Skeletal muscle cell (primary cell): Measurements from ENCODE around the gene PREX1.

ENCODE experiments used
- DNase-seq: peaks from one replicate; pipeline ENCODE4 v3.0.0-alpha.2; 2010; ENCODE audit warnings: low read depth
- H3K4me3 ChIP-seq: 2 replicates; pipeline ENCODE4 v1.5.1; 2011; ENCODE audit warnings: low read depth, mild to moderate bottlenecking, control low read depth, low read length, moderate library complexity

Gene PREX1

DNA sequence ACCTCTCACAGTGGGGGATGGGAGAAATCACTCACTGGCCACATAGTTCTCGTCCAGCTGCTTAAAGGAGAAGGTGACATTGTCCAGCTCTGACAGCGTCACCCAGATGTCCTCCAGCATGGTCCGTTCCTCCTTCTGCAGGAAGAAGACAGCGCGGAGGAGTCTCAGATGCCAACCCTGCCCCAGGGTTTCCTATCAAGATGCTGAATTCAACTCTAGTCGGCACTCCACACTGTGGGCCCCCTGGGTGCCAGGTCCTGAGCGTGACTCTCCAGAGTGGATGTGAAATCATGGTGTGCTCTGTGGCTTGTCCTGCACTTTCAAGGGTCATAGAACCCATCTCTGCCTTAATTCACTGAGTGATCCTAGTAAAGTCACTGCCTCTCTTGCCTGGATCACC lies 193.2 kb downstream of the PREX1 start:
- DNase-seq = no peak
- H3K4me3 ChIP-seq = no peak overlapping the region

DNA sequence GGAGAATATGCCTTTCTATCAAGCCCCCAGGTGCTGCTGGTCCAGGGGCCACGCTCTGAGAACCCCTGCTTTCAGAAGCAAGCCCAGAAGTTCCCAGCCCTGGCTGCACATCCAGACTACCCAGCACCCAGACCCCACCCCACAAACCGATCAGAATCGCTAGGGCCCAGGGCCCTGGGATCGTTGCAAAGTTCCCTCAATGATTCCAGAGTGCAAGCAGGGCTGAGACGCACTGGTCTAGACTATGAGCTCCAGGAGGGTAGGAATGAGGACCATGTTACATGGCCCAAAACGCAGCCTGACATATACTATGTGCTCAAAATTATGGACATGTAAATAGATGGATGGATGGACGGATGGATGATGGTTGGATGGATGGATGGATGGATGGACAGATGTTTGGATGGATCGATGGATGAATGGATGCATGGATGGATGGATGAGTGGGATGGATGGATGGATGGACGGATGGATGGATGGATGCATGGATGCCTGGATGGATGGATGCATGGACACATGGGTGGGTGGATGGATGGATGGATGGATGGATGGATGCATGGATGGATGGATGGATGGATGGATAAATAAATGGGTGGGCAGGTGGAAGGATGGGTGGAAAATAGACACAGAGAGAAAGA lies 194.1 kb downstream of the PREX1 start:
- no peak overlapping the region for H3K4me3 ChIP-seq
- DNase-seq = no peak

DNA sequence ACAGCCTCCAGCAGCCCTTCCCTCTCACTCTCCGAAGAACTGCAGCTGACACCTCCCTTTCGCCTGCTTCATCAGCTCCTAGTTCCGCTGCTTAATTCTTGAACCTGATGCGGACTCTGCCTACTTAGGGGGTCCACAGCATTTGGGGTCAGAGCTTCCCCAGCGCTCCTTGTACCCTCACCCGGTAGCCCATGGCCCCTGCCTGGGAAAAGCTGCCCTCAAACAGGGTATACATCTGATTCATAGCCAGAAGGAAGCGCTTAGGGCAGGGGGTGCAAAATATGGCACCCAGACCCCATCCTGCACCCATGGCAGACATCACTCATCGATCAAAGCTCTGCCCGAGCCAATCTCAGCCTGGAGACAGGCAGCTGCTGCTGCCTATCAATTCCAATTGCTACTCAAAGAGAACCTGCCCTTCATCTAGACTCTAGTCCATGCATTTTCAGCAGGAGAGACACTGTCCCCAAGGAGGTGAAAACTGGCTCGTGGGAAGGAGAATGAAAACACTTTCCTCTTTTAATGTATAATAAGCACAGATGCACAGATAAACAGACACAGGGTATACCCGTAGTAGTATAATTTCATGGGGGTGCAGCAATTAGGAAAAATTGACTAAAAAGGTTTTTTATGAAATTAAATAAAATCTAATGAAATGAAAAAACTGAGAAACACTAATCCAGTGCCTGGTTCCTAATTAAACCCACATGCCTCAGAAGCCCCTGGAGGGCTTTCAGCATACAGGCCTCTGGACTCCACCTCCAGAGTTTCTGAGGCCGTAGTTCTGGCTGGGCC lies 194.8 kb downstream of the PREX1 start:
- H3K4me3 ChIP-seq = no peak overlapping the region
- no peak for DNase-seq

DNA sequence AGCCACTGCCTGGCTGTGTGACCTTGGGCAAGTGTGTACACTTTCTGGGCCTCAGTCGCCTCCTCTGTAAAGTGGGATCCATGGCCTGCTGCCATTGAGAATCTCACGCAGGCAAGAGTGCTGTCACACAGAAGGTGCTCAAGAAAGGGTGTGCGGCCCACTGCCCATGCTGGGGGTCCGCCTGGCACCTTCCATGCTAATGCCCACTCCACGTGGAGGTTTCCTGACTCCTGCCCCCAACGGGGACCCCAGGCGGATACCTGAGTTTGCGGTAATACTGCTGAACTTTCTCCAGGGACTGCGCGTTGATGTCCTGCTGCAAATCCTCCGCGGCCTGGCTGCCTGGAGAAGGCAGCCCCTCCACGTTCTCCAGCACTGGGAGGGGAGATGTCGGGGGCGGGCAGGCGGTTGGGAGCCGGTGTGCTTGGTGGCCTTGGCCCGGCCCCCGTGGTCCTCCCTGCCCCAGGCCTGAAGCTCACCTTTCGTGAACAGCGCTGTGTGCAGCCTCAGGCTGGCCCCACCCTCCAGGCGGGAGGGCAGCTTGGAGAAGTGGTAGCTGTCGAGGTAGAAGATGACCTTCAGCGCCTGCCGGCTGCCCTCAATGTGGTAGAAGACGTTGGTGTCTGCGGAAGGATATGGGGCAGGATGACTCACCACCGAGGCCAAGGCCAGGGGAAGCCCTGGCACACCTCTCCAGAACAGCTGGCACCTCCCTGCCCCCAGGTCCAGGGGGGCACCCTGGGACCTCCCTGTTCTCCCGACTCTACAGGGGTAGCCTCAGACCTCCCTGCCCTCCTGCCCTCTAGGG lies 195.6 kb downstream of the PREX1 start:
- DNase-seq = no peak

DNA sequence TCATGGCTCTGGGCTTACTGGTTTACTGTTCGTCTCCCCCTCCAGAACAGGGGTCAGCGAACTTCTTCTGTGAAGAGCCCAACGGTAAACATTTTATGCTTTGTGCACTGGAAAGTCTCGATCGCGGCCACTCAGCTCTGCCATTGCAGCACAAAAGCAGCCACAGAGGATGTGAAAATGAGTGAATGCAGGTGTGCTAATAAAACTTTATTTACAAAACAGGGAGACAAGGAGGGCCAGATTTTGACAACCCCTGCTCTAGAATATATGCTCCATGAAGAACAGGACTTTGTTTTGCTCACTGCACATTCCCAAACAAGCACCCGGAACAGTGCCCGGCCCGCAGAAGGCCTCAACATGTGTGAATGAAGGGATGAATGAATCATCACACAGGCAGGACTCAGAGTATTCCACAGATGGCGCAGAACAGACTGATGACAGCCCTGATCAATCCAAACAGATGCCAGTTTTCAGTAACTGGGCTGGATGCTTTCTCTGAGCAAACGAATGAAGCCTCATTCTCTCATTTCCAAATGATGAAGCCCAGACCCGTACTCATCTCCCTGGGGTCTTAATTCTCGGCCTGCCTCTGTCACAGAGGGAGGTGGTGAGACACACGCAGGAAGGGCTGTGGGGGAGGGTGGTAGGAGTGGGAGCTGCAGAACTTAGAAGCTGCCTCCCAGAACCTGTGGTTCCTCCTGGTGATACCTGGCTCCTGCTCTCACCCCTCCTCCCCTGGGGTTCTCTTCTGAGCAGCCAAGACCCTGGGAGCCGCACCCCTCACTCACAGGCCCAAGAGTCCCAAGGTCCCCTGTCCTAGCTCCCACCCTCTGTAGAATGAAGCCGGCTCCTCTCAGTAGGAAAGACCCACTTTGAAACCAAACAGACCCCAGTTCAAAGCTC lies 196.4 kb downstream of the PREX1 start:
- DNase-seq = no peak
- no peak overlapping the region for H3K4me3 ChIP-seq

More for the DNA sequence above, 195.6 kb downstream of the PREX1 start:
- no peak overlapping the region for H3K4me3 ChIP-seq

DNA sequence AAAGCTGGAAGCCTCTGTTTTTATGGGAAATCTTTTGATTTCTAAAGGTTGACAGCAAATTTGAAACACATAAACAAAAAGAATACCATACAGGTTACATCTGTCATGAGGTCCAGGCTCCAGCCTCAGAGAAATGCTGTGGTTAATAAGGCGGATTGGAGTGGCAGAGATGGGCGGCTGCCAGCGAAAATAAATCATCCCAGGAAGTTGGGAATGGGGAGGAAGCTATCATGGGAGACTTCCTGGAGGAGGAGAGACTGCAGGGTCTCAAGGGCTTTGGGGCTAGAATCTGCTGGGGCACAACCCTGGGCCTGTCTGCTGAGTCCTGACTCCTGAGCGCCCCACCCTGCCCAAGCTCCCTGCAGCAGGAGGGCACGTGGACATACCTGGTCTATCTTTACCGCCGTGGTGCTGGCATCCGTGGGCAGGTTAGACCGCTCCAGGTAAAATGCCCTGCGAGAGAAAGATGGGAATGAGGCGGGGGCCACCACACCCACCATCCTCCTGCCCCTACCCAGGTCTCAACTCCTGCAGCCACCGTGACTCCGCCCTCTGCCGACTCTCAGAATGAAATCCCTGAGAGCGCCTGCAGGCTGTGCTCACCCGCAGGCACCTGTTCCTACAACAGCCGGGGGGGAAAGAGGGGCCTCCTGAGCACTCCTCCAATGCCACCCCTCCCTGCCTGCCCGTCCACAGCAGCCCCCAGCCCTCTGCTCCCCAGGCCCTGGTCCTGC lies 197.3 kb downstream of the PREX1 start:
- no peak for DNase-seq
- H3K4me3 ChIP-seq = no peak overlapping the region

DNA sequence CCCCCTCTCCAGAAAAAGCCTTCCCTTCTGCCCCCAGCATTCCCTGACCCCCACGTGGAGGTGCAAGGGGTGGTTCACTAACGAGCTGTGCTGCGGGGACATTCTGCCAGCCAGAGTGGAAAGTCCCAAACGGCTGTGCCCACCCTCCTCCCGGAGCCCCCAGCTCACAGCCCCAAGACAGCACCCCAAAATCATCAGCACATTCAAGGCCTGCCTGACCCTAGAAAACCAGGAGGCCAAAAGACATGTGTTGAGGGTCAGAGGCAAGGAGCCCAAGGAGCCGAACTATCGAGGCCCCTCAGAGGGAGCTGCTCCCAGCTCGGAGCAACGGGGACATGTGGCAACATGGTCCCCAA lies 197.9 kb downstream of the PREX1 start:
- no peak for DNase-seq
- H3K4me3 ChIP-seq = no peak overlapping the region

DNA sequence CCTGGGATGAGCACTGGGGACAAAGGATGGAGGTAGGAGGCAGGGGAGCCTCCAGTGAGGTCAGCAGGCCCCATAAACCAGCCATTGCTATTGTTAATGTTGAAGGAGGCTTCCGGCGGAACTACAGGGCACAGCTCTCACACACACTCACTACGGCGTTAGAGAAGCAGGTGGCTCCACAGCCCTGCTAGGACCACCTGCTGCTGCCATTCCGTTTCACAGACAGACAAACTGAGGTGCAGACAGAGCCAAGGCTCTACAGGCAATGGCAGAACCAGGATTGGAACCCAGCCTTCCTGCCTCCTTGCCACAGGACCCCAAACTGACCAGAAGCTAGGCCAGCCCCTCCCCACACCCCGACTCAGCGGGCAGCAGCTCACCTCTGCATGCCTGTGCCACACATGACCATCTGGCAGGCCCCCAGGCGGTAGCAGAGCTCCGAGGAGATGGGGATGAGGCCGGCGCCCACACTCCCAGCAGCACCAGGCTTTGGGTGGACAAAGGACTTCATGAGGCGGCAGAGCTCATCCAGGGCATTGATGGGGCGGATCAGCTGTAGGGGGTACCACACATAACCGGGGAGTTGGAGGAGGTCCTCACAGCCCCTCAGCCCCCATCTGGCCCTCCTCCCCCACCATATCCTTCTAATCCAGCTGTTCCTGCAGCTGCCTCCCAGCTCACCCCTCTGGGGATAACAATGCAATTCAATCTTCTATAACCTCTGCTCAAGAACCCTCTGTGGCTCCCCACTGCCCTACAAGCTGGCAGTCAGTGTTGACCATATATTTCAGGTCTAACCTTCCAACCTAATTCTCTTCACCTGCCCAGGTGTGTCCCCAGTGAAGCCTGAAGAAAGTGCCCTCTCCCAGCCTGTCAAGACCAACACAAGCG lies 198.5 kb downstream of the PREX1 start:
- no peak for DNase-seq
- no peak overlapping the region for H3K4me3 ChIP-seq

DNA sequence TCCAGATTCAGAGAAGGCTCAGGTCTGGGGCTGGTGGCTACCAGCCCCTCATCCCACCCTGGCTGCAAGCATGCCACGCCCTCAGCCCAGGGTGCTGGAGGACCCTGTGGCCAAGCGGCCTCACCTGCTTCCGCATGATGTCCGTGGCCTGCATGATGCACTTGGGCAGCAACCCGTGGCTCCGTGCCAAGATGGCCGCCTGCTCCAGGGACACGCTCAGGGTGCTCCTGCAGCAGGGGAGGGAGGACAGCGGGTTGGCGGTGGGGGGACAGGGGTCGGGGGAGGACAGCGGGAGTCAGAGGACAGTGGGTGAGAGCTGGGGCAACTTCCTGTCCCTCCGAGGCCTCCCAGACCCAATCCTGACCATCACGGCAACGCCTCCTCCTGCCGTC lies 200.1 kb downstream of the PREX1 start:
- no peak for DNase-seq
- H3K4me3 ChIP-seq = no peak overlapping the region

DNA sequence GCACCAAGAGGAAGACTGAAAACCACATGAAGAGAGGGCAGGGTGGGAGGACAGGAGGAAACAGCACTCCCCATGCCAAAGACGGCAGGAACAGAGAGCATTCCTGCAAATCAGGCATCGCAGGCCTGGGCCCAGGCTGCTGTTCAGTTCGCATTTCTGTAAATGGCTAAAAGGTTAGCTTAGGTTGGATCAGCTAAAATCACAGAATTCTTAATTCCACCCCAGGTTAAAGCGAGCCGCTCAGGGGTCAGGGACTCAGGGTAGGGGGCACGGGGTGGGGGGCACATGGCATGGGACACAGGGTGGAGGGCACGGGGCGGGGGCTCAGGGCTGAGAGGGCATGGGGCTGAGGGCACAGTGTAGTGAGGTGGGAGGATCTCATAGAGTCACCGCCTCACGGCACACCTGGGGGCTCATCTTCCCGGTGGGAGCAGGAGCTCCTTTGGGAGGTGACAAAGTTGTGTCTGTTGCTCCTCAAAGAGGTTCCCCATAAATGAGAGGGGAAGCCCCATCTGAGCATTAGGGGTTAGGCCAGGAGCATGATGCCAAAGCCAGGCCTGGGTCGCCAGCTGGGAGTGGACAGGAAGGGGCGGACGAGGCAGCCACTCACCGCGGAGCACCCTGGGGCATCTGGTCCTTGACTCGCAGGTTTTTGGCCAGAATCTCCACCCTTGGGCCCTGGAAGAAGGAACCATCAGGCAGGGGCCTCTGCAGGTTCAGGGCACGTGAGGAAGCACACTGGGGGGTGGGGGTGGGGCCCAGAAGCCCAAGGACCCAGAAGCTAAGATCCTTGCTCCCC lies 200.7 kb downstream of the PREX1 start:
- no peak overlapping the region for H3K4me3 ChIP-seq
- no peak for DNase-seq

DNA sequence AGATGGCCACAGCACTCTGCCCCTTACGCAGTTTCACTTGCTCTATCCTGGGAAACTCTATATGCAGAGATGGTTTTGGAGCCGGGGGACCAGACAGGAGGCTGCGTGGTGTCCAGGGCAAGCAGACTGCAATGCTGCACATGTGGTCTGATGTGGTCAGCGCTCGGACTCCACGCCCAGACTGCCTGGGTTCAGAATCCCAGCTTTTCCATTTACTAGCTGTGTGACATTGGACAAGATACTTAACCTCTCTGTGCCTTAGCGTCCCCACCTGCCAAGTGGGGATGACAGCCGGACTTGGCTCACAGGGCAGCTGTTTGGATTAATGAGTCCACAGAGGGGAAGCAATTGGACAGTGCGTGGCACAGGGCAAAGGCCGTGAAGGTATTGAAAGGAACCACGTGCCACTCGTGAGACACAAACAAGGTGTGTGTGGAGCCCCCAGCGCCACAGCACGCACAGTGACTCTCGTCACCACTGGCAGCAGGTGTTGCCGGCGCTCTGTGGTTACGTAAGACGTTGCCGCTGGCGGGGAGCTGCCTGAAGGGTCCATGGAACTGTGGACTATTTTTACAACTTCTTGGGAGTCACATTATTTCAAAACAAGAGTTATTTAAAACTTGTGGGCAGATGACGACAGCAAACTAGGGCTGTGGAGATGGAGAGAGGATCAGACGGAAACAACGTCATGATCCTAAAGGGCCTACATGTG lies 201.4 kb downstream of the PREX1 start:
- no peak overlapping the region for H3K4me3 ChIP-seq
- DNase-seq = no peak

DNA sequence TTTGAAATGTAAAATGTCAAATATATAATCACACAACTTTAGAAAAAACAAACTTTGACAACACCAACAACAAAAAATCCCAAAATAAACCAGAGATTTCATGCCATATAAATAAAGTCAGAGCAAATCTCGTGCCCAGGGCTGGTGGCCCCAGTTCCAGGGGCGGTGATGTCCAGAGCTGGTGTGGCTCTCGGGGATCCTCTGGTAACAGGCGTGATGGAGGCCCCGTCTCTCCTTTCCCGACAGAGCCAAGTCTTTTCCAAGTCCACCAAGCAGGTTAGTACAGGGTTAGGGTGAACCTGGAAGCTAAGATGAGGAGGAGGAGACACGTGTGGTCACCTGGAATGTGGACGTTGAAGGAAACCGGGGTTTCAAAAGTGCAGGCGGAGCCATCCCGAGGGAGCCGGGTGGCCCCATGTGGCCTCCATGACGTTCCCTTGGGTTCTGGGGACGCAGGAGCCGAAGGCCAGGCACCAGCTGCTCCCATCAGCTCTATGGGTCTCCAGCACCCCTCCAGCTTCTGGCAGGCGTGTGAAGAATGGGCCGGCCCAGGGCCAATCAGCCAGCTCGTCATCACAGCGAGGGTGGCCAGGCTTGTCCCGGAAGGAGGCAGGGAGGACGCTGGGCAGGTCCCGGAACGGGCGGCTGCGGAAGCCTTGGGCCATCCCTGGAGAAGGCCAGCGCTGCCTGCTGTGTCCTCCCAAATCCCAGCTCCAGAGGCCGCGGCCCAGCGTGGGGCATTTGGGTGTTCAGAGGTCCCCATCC lies 202.5 kb downstream of the PREX1 start:
- no peak for DNase-seq
- H3K4me3 ChIP-seq = no peak overlapping the region

DNA sequence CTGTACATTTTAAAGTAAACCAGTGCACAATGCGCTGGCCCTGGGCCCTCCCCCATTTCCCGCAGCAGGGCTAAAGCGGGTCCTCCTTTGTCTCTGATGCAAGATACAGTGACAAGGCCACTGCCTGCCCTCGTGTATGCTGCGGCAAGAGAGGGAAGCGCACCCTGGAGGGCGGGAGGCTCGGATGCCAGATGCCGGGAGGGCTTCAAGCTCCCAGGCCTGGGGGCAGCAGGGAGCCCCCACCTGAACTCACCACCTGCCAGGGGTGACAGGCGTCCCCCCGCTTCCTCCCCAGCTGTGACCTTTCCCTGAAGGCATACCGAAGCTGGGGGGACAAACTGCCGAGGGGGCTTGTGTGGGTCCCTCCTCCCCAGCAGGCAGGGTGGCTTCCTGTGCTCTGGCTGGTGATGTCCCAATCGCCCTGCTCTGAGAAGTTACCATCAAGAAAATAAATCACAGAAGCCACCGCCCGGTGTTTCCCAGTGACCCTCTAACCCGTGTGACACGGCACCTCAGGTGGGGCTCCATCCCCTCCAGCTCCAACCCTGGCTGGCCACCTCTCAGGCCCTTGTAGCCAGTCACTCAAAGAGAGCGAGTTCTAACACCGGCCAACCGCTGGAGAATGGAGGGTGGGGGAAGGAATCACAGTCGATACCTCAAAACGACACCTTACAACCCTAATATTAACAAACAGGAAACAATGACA lies 203.3 kb downstream of the PREX1 start:
- DNase-seq = no peak

DNA sequence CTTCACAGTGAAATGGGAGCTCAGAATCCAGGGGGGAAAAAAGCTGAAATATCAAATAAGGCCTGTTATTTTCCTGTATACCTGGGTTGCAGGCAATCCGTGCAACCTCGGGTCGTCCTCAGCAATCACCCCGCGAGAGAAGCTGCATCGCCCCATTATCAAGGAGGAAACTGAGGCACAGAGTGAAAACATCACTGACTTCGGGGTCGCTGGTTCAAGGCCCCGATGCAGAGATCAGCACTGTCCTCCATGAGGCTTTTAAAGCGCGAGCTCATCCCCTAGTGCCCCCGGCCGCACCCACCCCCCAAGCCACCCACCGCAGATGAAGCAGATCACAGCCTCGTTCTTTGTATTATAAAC lies 203.9 kb downstream of the PREX1 start:
- H3K4me3 ChIP-seq = no peak overlapping the region
- DNase-seq = no peak

More for the DNA sequence above, 203.3 kb downstream of the PREX1 start:
- no peak overlapping the region for H3K4me3 ChIP-seq

DNA sequence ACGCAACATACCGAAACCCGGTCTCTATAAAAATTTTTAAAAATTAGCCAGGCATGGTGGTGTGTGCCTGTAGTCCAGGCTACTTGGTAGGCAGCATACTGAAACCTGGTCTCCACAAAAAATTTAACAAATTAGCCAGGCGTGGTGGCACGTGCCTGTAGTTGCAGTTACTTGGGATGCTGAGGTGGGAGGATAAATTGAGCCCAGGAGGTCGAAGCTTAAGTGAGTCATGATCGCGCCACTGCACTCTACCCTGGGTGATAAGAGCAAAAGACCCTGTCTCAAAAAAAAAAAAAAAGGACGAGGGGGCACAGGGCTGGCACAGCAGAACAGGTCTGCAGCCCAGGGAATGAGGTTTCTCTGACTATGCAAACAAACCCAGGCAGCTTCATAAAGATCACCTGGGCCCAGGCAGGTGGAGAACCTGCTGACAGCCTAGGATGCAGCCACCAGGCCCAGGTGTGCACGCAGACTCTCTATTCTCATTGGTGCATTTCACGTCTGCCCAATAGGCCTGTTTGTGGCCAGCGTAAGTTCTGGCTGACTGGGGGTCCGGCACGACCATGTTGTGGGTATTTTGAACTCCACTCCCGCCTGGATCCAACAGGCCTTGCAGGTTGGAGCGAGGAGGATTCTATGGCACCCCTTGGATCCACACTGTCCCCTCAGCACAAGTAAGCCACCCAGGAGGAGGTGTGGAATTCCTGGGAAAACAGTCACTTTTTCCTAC lies 204.5 kb downstream of the PREX1 start:
- DNase-seq = no peak
- no peak overlapping the region for H3K4me3 ChIP-seq
